CD4-positive, alpha-beta memory T cell (primary cell): ENCODE data around the gene RHEBL1. TPM values are rescaled to one million over a fixed set of nuclear protein-coding genes. Genes with fewer than 3 reads are reported as not detected.

Experiments
- CTCF ChIA-PET: fragments of 350-600 bp; sonication (Branson Sonifier 250); formaldehyde crosslinking; loops from one replicate; lab custom pipeline; 2021; ENCODE audit warnings: inconsistent platforms; ENCODE audit not compliant: partially characterized antibody; lab: Charles Lee
- POLR2A ChIA-PET: fragments of 350-600 bp; sonication (Branson Sonifier 250); formaldehyde crosslinking; loops from one replicate; lab custom pipeline; 2021; ENCODE audit not compliant: partially characterized antibody; lab: Charles Lee
- DNase-seq, 5 donors: peaks; one replicate each; pipeline versions ENCODE4 v3.0.0 to v3.0.0-alpha.2; 2020 to 2022; ENCODE audit warnings: mixed read lengths in 1 of 5
- H3K27ac ChIP-seq: one replicate; pipeline ENCODE4 v1.7.0; 2013; ENCODE audit warnings: low read depth, low read length
- H3K27me3 ChIP-seq: 2 replicates; pipeline ENCODE4 v1.7.0; 2013; ENCODE audit warnings: mild to moderate bottlenecking, low read length, moderate library complexity; ENCODE audit not compliant: insufficient read depth
- H3K36me3 ChIP-seq: 2 replicates; pipeline ENCODE4 v1.7.0; 2013; ENCODE audit warnings: mild to moderate bottlenecking, low read length, moderate library complexity; ENCODE audit not compliant: insufficient read depth
- H3K4me1 ChIP-seq: 2 replicates; pipeline ENCODE4 v1.7.0; 2013; ENCODE audit warnings: mild to moderate bottlenecking, low read length, moderate library complexity; ENCODE audit not compliant: insufficient read depth
- H3K4me3 ChIP-seq, 2 donors: one replicate each; pipeline ENCODE4 v1.7.0; 2013; ENCODE audit warnings: low read length in 2 of 2, mild to moderate bottlenecking in 1 of 2
- H3K9me3 ChIP-seq, 2 donors: one replicate each; pipeline ENCODE4 v1.7.0; 2013; ENCODE audit warnings: low read length in 2 of 2, control low read depth in 1 of 2; ENCODE audit not compliant: control insufficient read depth in 1 of 2
- H3K27ac Mint-ChIP-seq, 7 donors: one replicate each; pipeline ENCODE4 v1.8.0; 2020 to 2021; ENCODE audit warnings: mixed read lengths in 7 of 7, mild to moderate bottlenecking in 6 of 7, inconsistent platforms in 3 of 7, moderate library complexity in 3 of 7
- H3K27me3 Mint-ChIP-seq, 2 donors: one replicate each; pipeline ENCODE4 v1.8.0; 2020 to 2021; ENCODE audit warnings: mixed read lengths in 2 of 2
- H3K36me3 Mint-ChIP-seq, 2 donors: one replicate each; pipeline ENCODE4 v1.8.0; 2020 to 2021; ENCODE audit warnings: mixed read lengths in 2 of 2, inconsistent platforms in 1 of 2, mild to moderate bottlenecking in 1 of 2
- H3K4me1 Mint-ChIP-seq, 4 donors: one replicate each; pipeline ENCODE4 v1.8.0; 2020 to 2021; ENCODE audit warnings: mixed read lengths in 4 of 4, mild to moderate bottlenecking in 1 of 4
- H3K4me3 Mint-ChIP-seq, 8 donors: one replicate each; pipeline ENCODE4 v1.8.0; 2020 to 2021; ENCODE audit warnings: mixed read lengths in 8 of 8, mild to moderate bottlenecking in 7 of 8, moderate library complexity in 6 of 8, inconsistent platforms in 3 of 8
- H3K9me3 Mint-ChIP-seq, 8 donors: one replicate each; pipeline ENCODE4 v1.8.0; 2020 to 2021; ENCODE audit warnings: mixed read lengths in 8 of 8, mild to moderate bottlenecking in 5 of 8, inconsistent platforms in 3 of 8, moderate library complexity in 1 of 8
- intact Hi-C: fragments of 100-400 bp; cut with micrococcal nuclease; formaldehyde crosslinking; loops from one replicate; pipeline ENCODE4 v1.15.1; 2023
- polyA plus RNA-seq, 2 donors: library from polyadenylated mRNA; unstranded; fragments of 300-500 nt; fragmentation: Illumina TruSeq; gene quantifications; one replicate each; pipeline ENCODE4 v1.2.3, GENCODE V29; 2021
- total RNA-seq, 2 experiments: library from RNA; stranded (reverse); gene quantifications; one replicate each; pipeline ENCODE4 v1.2.3, GENCODE V29; 2021

Gene RHEBL1
- total and polyA plus RNA-seq, 4 experiments from 2014 or later: 2.7 to 10.5 (median 6.0) TPM

DNA sequence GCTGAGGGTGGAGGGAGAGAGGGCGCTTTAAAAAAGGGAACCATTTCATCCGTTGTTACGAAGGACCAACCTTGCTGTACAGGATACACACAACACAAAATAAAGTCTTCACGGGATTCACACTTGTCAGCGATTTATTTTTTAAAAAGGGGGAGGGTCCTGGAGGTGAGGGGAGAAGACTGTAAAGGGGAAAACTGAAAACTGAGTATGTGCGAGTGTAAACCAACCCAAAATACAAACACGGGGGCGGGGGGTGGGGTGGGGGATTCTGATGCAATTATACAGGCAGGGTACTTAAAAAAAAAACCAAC is 50.7 kb downstream of the RHEBL1 start:
- peaks cover 18 to 51% (median 37%) of the 10 kb centered on the region in 4 donors for H3K4me1 Mint-ChIP-seq
- CTCF ChIA-PET: interaction anchor here (0.8 to 2.3 kb wide), 13 partner anchors 11 to 167 kb away, joined by 3 to 25 read pairs (median 5); partner anchors contain the start of genes DDX23 and WNT1
- peaks cover 27 to 51% of the 10 kb centered on the region in 2 donors for H3K36me3 Mint-ChIP-seq
- peaks cover 24% of the 10 kb centered on the region for H3K4me1 ChIP-seq
- POLR2A ChIA-PET: interaction anchor here (0.7 to 1.9 kb wide), 7 partner anchors 14 to 112 kb away, joined by 3 to 10 read pairs (median 5); partner anchors contain the start of genes ARF3 and TUBA1B
- DNase-seq: no peak
- no peaks in the 10 kb centered on the region for H3K9me3 Mint-ChIP-seq
- H3K36me3 ChIP-seq: peaks cover 13% of the 10 kb centered on the region
- H3K4me3 Mint-ChIP-seq: peak overlapping the region; percentile 87 to 99 (median 94)
- intact Hi-C loops: loop anchor here (2.0 kb wide), 1 partner anchor 38 kb away; no protein-coding TSS in a partner anchor
- H3K9me3 ChIP-seq: no peaks in the 10 kb centered on the region
- H3K27ac ChIP-seq: peak overlapping the region; percentile 95
- no peaks in the 10 kb centered on the region for H3K27me3 ChIP-seq
- H3K27me3 Mint-ChIP-seq: no peaks in the 10 kb centered on the region
- H3K27ac Mint-ChIP-seq: peak overlapping the region; percentile 95 to 100 (median 99)
- H3K4me3 ChIP-seq: peak overlapping the region; percentile 31 to 94

DNA sequence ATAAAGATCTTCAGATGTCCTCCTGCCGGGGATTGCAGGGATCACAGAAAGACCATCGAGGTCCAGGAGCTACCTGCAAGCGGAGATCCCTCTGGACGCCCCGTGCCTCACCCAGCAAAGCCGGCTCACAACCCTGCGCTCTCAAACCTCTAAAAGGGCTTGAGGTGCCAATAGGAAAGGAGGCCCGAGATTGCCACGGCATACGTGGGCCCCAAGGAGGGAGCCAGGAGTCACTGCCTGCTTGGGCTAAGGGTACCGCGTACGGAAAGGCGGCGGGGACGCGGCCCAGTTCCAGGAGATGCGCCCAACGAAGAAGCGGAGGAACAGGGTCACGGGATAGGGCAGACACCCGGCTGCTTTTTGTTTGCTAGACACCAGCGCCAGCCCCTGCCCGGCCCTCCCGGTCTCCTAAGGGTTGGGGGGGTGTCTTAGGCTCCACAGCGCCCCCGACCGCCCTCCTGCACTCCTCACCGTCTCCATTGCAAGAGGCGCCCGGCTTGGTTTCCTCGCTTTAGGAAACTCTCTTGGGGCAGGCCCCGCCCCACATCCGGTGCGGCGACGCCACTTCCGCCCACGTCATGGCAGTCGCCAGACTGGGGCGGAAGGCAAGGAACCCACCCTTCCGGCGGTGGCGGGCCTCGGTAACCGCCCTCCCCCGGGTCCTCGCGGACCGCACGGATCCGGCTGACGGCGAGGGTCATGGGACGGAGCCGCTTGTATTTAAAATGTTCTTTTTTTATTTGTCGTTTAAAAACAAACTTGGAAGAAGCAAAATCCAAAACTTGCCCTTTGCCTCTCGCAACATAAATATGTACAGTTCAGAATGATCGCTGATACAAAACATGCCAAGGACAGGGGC is 51.3 kb downstream of the RHEBL1 start, which contains the start of gene PRKAG1:
PRKAG1 (minus strand) TSS at position 516 of the 859 bp plus-strand sequence; CDS start at position 480, 36 bp downstream.
- peaks cover 24% of the 10 kb centered on the region for H3K4me1 ChIP-seq
- peak within 1 kb of the TSS; percentile 95 for H3K27ac ChIP-seq
- H3K4me1 Mint-ChIP-seq: peaks cover 18 to 51% (median 37%) of the 10 kb centered on the region in 4 donors
- CTCF ChIA-PET: interaction anchor here (0.9 to 6.3 kb wide), 9 partner anchors 18 to 166 kb away, joined by 3 to 67 read pairs (median 5); partner anchors contain the start of genes DDN, DDX23 and WNT1
- H3K9me3 ChIP-seq: no peaks in the 10 kb centered on the region
- peak within 1 kb of the TSS; percentile 94 to 96 for H3K4me3 ChIP-seq
- H3K36me3 Mint-ChIP-seq: peaks cover 27 to 51% of the 10 kb centered on the region in 2 donors
- no peaks in the 10 kb centered on the region for H3K27me3 Mint-ChIP-seq
- H3K36me3 ChIP-seq: peaks cover 13% of the 10 kb centered on the region
- H3K27ac Mint-ChIP-seq: peak within 1 kb of the TSS; percentile 95 to 100 (median 99)
- POLR2A ChIA-PET: interaction anchor here (0.7 to 2.0 kb wide), 18 partner anchors 15 to 723 kb away, joined by 3 to 10 read pairs (median 4); partner anchors contain the start of genes FKBP11, KMT2D, RND1 and TMBIM6
- H3K4me3 Mint-ChIP-seq: peak within 1 kb of the TSS; percentile 87 to 99 (median 94)
- H3K27me3 ChIP-seq: no peaks in the 10 kb centered on the region
- H3K9me3 Mint-ChIP-seq: no peaks in the 10 kb centered on the region
- DNase-seq: peak; percentile 97 to 98 (median 98)
- intact Hi-C loops: loop anchor here (1.0 to 2.0 kb wide), 6 partner anchors 21 to 171 kb away; partner anchors contain the start of genes DDX23, FKBP11 and TUBA1A

DNA sequence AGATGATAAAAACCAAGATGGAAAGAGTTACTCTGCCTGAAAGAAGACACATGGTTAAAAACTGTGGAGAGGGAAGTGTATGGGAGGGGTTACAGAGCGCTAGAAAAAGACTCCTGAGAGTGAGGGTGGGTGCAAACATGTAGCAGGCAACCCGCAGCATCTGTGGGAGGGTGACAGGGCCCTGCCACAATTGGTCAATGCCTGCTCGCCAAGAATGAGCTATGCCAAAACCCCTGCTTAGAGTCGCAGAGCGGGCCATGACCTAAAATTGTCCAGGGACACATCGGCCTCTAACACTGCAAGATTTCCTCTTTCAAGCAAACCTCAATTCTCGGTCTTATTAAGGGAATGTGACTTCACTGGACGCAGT is 51.9 kb downstream of the RHEBL1 start:
- H3K4me3 ChIP-seq: peak overlapping the region; percentile 94 to 96
- Mint-ChIP-seq H3K4me1 (peaks cover 18 to 51% (median 37%) of the 10 kb centered on the region in 4 donors), H3K9me3 (no peaks in the 10 kb centered on the region), H3K27me3 (no peaks in the 10 kb centered on the region), H3K36me3 (peaks cover 27 to 45% of the 10 kb centered on the region in 2 donors), H3K27ac (peak overlapping the region; percentile 95 to 100 (median 99)), H3K4me3 (peak overlapping the region; percentile 87 to 99 (median 94))
- H3K27me3 ChIP-seq: no peaks in the 10 kb centered on the region
- ChIA-PET CTCF (interaction anchor here (0.9 to 6.3 kb wide), 4 partner anchors 17 to 39 kb away, joined by 3 to 67 read pairs (median 4); partner anchors contain the start of genes DDN and WNT1), POLR2A (interaction anchor here (0.8 to 2.0 kb wide), 13 partner anchors 10 to 723 kb away, joined by 3 to 6 read pairs (median 4); partner anchors contain the start of genes FKBP11, KMT2D, RND1 and TMBIM6)
- peaks cover 16% of the 10 kb centered on the region for H3K36me3 ChIP-seq
- DNase-seq: no peak
- H3K27ac ChIP-seq: peak overlapping the region; percentile 95
- intact Hi-C loops: loop anchor here (1.0 to 2.0 kb wide), 6 partner anchors 21 to 171 kb away; partner anchors contain the start of genes DDX23, FKBP11 and TUBA1A
- peaks cover 24% of the 10 kb centered on the region for H3K4me1 ChIP-seq
- no peaks in the 10 kb centered on the region for H3K9me3 ChIP-seq

DNA sequence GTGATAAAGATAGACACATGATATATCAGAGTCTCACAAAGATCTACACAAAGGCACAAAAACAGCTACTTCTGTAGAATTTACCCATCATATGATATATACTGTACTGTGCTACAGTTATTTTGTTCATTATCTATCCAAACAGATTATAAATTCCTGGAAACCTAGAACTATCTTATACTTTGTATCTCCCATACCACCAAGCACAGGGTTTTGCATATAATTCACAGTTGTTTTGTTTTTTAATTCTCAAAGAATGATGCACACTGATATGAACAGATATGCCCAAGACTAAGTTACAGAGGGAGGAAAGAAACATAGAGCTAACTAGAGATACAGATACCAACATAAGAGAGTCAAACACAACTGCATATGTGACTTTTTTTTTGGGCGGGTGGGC is 54.6 kb downstream of the RHEBL1 start:
- Mint-ChIP-seq H3K4me1 (peaks cover 18 to 51% (median 37%) of the 10 kb centered on the region in 4 donors), H3K9me3 (no peaks in the 10 kb centered on the region), H3K27me3 (no peaks in the 10 kb centered on the region), H3K4me3 (no peak overlapping the region), H3K36me3 (peaks cover 37 to 41% of the 10 kb centered on the region in 2 donors), H3K27ac (peak overlapping the region in 2 of 7 donors; percentile 15 to 95)
- Histone ChIP-seq H3K36me3 (peaks cover 18% of the 10 kb centered on the region), H3K27ac (no peak overlapping the region), H3K4me3 (no peak overlapping the region), H3K4me1 (peaks cover 24% of the 10 kb centered on the region), H3K27me3 (no peaks in the 10 kb centered on the region), H3K9me3 (no peaks in the 10 kb centered on the region)
- ChIA-PET POLR2A (interaction anchor here (1.4 to 2.1 kb wide), 2 partner anchors 17 to 27 kb away, joined by 3 to 8 read pairs; partner anchors contain the start of gene DDN), CTCF (interaction anchor here (1.3 to 6.3 kb wide), 4 partner anchors 14 to 73 kb away, joined by 3 to 67 read pairs (median 10); partner anchors contain the start of gene DDN)
- no peak for DNase-seq
- intact Hi-C loops: no loop called here

Other genes with a start within 250 kb of the RHEBL1 start
- 100 to 1,000 TPM; 154 to 158 TPM for gene DDX23, start 217.8 kb downstream of the RHEBL1 start, total RNA-seq
- 10 to 100 TPM; 14.3 to 57.2 TPM for gene DDX23, start 217.8 kb downstream of the RHEBL1 start, polyA plus RNA-seq
- 1 to 10 TPM in 1 of 2 experiments, under 1 TPM in 1; 0.89 to 1.4 TPM for gene RND1, start 204.1 kb downstream of the RHEBL1 start, total RNA-seq
- 1 to 10 TPM in 1 of 2 donors, under 1 TPM in 1; 0.85 to 2.6 TPM for gene RND1, start 204.1 kb downstream of the RHEBL1 start, polyA plus RNA-seq
- gene FKBP11, start 144.5 kb downstream of the RHEBL1 start, total RNA-seq: 10 to 100 TPM; 77.7 to 81.1 TPM
- 100 to 1,000 TPM; 212 to 238 TPM for gene FKBP11, start 144.5 kb downstream of the RHEBL1 start, polyA plus RNA-seq
- gene ARF3, start 112.5 kb downstream of the RHEBL1 start, total RNA-seq: 10 to 100 TPM; 69.8 to 77.5 TPM
- gene ARF3, start 112.5 kb downstream of the RHEBL1 start, polyA plus RNA-seq: 10 to 100 TPM; 22.6 to 31.2 TPM
- gene WNT10B, start 98.2 kb downstream of the RHEBL1 start, total RNA-seq: 10 to 100 TPM; 12.9 to 13.0 TPM
- under 1 TPM; 0.56 to 0.72 TPM for gene WNT10B, start 98.2 kb downstream of the RHEBL1 start, polyA plus RNA-seq
- 1 to 10 TPM; 1.8 to 2.8 TPM for gene WNT1, start 91.7 kb downstream of the RHEBL1 start, total RNA-seq
- 1 to 10 TPM in 1 of 2 donors, under 1 TPM in 1; 0.55 to 1.1 TPM for gene WNT1, start 91.7 kb downstream of the RHEBL1 start, polyA plus RNA-seq
- not detected for gene DDN, start 70.6 kb downstream of the RHEBL1 start, total RNA-seq
- not detected for gene DDN, start 70.6 kb downstream of the RHEBL1 start, polyA plus RNA-seq
- 10 to 100 TPM; 48.9 to 53.7 TPM for gene PRKAG1, start 51.2 kb downstream of the RHEBL1 start, total RNA-seq
- gene PRKAG1, start 51.2 kb downstream of the RHEBL1 start, polyA plus RNA-seq: 10 to 100 TPM; 47.8 to 50.3 TPM
- 100 to 1,000 TPM; 133 to 159 TPM for gene KMT2D, start 9.2 kb downstream of the RHEBL1 start, total RNA-seq
- gene KMT2D, start 9.2 kb downstream of the RHEBL1 start, polyA plus RNA-seq: 10 to 100 TPM in 1 of 2 donors, under 1 TPM in 1; 0.16 to 26.7 TPM
- under 1 TPM; 0.35 to 0.44 TPM for gene DHH, start 24.8 kb upstream of the RHEBL1 start, total RNA-seq
- not detected for gene DHH, start 24.8 kb upstream of the RHEBL1 start, polyA plus RNA-seq
- 100 to 1,000 TPM; 222 to 226 TPM for gene LMBR1L, start 40.9 kb upstream of the RHEBL1 start, total RNA-seq
- gene LMBR1L, start 40.9 kb upstream of the RHEBL1 start, polyA plus RNA-seq: 10 to 100 TPM; 35.9 to 46.5 TPM
- gene TUBA1B, start 61.4 kb upstream of the RHEBL1 start, total RNA-seq: 100 to 1,000 TPM; 332 to 361 TPM
- 100 to 1,000 TPM; 411 to 573 TPM for gene TUBA1B, start 61.4 kb upstream of the RHEBL1 start, polyA plus RNA-seq
- 100 to 1,000 TPM in 1 of 2 experiments, 10 to 100 TPM in 1; 97.5 to 102 TPM for gene TUBA1A, start 119.1 kb upstream of the RHEBL1 start, total RNA-seq
- 100 to 1,000 TPM; 164 to 315 TPM for gene TUBA1A, start 119.1 kb upstream of the RHEBL1 start, polyA plus RNA-seq
- gene TUBA1C, start 195.1 kb upstream of the RHEBL1 start, total RNA-seq: 10 to 100 TPM; 50.6 to 51.2 TPM
- 10 to 100 TPM; 55.6 to 58.0 TPM for gene TUBA1C, start 195.1 kb upstream of the RHEBL1 start, polyA plus RNA-seq
- gene PRPH, start 225.2 kb upstream of the RHEBL1 start, total RNA-seq: under 1 TPM in 1 of 2 experiments, not detected in 1; 0.39 TPM
- under 1 TPM in 1 of 2 donors, not detected in 1; 0.87 TPM for gene PRPH, start 225.2 kb upstream of the RHEBL1 start, polyA plus RNA-seq